ENCODE data around the gene FGD4.

The FGD4 gene

DNA sequence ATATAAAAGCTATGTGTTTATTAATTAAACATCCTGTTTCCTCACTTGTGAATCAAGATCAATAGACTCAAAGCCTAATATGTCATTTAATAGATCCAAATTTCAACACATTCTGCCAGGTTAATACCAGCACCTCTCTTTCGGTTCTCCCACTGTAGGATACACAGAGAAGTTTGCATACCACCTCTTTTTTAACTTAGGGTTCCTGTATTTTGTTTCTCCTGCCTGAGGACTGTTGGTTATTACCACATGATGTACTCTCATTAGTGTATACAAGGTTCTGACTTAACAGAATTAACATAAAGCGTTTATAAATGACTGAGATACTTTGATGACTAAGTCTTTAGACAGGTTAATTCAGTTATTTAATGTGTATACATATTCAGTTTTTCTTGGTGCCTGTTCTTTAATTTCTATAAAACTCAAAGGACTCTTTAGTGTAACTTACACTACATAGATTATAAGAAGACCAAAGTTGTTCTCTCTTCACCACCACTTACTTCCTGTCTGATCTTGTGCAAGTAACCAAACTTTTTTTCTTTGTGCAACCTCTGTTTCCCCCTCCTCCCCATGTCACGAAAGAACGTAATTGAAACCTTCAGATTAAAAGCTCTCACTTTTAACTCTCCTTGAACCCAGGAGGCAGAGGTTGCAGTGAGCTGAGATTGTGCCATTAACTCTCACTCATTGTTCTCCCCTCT is 190.0 kb downstream of the FGD4 start:
- H3K79me2 ChIP-seq, result no peaks in the 10 kb centered on the region
- H3K4me3 ChIP-seq (ENCODE audit: low read depth, low read length), result no peak overlapping the region
- no peaks in the 10 kb centered on the region for H3K36me3 ChIP-seq (ENCODE audit: control insufficient read depth, insufficient read depth, low read length)
- H3K27me3 ChIP-seq (ENCODE audit: control insufficient read depth, insufficient read depth, low read length), result no peaks in the 10 kb centered on the region
- no peak overlapping the region for H3K27ac ChIP-seq
- no peak overlapping the region for H3K4me2 ChIP-seq (ENCODE audit: low read length)
- peaks cover 13% of the 10 kb centered on the region for H3K4me1 ChIP-seq
- H3K9ac ChIP-seq, result no peak overlapping the region
- no peaks in the 10 kb centered on the region for H3K9me3 ChIP-seq (ENCODE audit: control insufficient read depth, low read length)
- TF ChIP-seq CTCF (IDR thresholded peaks at IDR 0.05), result no peak
- H2AFZ ChIP-seq, result no peak overlapping the region

- no peak overlapping the region for H3K4me2 ChIP-seq (ENCODE audit: low read length)
- no peak for TF ChIP-seq CTCF (IDR thresholded peaks at IDR 0.05)
- no peaks in the 10 kb centered on the region for H3K79me2 ChIP-seq
- H3K36me3 ChIP-seq (ENCODE audit: control insufficient read depth, insufficient read depth, low read length), result no peaks in the 10 kb centered on the region
- H3K27me3 ChIP-seq (ENCODE audit: control insufficient read depth, insufficient read depth, low read length), result no peaks in the 10 kb centered on the region
- H3K4me3 ChIP-seq (ENCODE audit: low read depth, low read length), result no peak overlapping the region
- no peak overlapping the region for H3K27ac ChIP-seq
- H3K9ac ChIP-seq, result no peak overlapping the region
- no peak overlapping the region for H2AFZ ChIP-seq
- H3K4me1 ChIP-seq, result peaks cover 13% of the 10 kb centered on the region
- no peaks in the 10 kb centered on the region for H3K9me3 ChIP-seq (ENCODE audit: control insufficient read depth, low read length)
These were observed 195.9 kb downstream of the FGD4 start for GRCh38 chr12:32595251-32595650.

- Histone ChIP-seq H3K27ac (no peak overlapping the region), H3K4me1 (peaks cover 13% of the 10 kb centered on the region), H3K79me2 (no peaks in the 10 kb centered on the region), H3K9ac (no peak overlapping the region), H3K9me3 (ENCODE audit: control insufficient read depth, low read length) (no peaks in the 10 kb centered on the region), H3K4me3 (ENCODE audit: low read depth, low read length) (no peak overlapping the region), H3K36me3 (ENCODE audit: control insufficient read depth, insufficient read depth, low read length) (no peaks in the 10 kb centered on the region), H2AFZ (no peak overlapping the region), H3K4me2 (ENCODE audit: low read length) (no peak overlapping the region), H3K27me3 (ENCODE audit: control insufficient read depth, insufficient read depth, low read length) (no peaks in the 10 kb centered on the region)
- TF ChIP-seq CTCF (IDR thresholded peaks at IDR 0.05), result no peak
These were observed 196.7 kb downstream of the FGD4 start for GRCh38 chr12:32596030-32596429.

DNA sequence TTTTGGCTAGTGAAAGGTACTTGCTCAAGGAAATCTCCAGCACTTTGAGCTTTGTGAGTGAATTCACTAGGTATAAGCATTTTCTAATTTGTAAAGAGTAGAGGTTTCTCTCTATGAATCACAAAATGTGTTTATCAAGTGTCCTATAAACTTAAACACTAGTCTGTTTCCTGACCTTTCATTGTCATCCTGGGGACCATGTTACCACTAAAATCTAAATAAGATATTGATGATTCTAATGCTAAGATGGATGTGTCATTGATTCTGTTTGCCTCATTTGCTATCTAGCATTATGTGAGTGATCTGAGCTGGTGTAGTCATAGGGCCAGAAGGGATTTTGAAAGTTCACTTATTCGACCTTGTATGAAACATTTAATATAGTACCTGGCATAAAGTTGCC is 199.3 kb downstream of the FGD4 start:
- H3K4me1 ChIP-seq, result peaks cover 5% of the 10 kb centered on the region
- H3K9me3 ChIP-seq (ENCODE audit: control insufficient read depth, low read length), result no peaks in the 10 kb centered on the region
- no peak overlapping the region for H3K4me2 ChIP-seq (ENCODE audit: low read length)
- no peak overlapping the region for H3K9ac ChIP-seq
- H3K4me3 ChIP-seq (ENCODE audit: low read depth, low read length), result no peak overlapping the region
- no peak overlapping the region for H3K27ac ChIP-seq
- H3K27me3 ChIP-seq (ENCODE audit: control insufficient read depth, insufficient read depth, low read length), result no peaks in the 10 kb centered on the region
- no peak for TF ChIP-seq CTCF (IDR thresholded peaks at IDR 0.05)
- no peak overlapping the region for H2AFZ ChIP-seq
- no peaks in the 10 kb centered on the region for H3K36me3 ChIP-seq (ENCODE audit: control insufficient read depth, insufficient read depth, low read length)
- no peaks in the 10 kb centered on the region for H3K79me2 ChIP-seq

- H3K4me1 ChIP-seq, result peaks cover 9% of the 10 kb centered on the region
- no peaks in the 10 kb centered on the region for H3K36me3 ChIP-seq (ENCODE audit: control insufficient read depth, insufficient read depth, low read length)
- no peaks in the 10 kb centered on the region for H3K27me3 ChIP-seq (ENCODE audit: control insufficient read depth, insufficient read depth, low read length)
- no peak for TF ChIP-seq CTCF (IDR thresholded peaks at IDR 0.05)
- H2AFZ ChIP-seq, result no peak overlapping the region
- H3K9me3 ChIP-seq (ENCODE audit: control insufficient read depth, low read length), result no peaks in the 10 kb centered on the region
- no peaks in the 10 kb centered on the region for H3K79me2 ChIP-seq
- H3K4me2 ChIP-seq (ENCODE audit: low read length), result no peak overlapping the region
- no peak overlapping the region for H3K27ac ChIP-seq
- H3K4me3 ChIP-seq (ENCODE audit: low read depth, low read length), result no peak overlapping the region
- H3K9ac ChIP-seq, result no peak overlapping the region
These were observed 201.3 kb downstream of the FGD4 start for GRCh38 chr12:32600681-32601080.

All from parathyroid adenoma (tissue), 2 donors.